DOHH2 (cell line): ENCODE results near the gene LYRM4.

Experiments used
- H3F3A ChIP-seq: fragments of 200-600 bp; sonication (generic), shearing (Covaris generic); 2 replicates; pipeline ENCODE4 v1.6.0; 2016; ENCODE audit warnings: antibody characterized with exemption, mild to moderate bottlenecking; ENCODE audit not compliant: control insufficient read depth, insufficient read depth
- H3K27ac ChIP-seq: fragments of 200-600 bp; sonication (generic); 2 replicates; pipeline ENCODE4 v1.5.1; 2014; ENCODE audit warnings: low read depth, mild to moderate bottlenecking, low read length, moderate library complexity
- H3K27me3 ChIP-seq: fragments of 200-600 bp; sonication (generic); 2 replicates; pipeline ENCODE4 v1.6.1; 2014; ENCODE audit warnings: mild to moderate bottlenecking, low read length, mixed read lengths; ENCODE audit not compliant: control insufficient read depth
- H3K36me3 ChIP-seq: fragments of 200-600 bp; sonication (generic); 2 replicates; pipeline ENCODE4 v1.6.1; 2014; ENCODE audit warnings: mild to moderate bottlenecking, low read length, moderate library complexity, mixed read lengths; ENCODE audit not compliant: control insufficient read depth
- H3K4me1 ChIP-seq: fragments of 200-600 bp; sonication (generic); 2 replicates; pipeline ENCODE4 v1.6.1; 2014; ENCODE audit warnings: mild to moderate bottlenecking, low read length, mixed read lengths; ENCODE audit not compliant: control insufficient read depth
- H3K4me2 ChIP-seq: fragments of 200-600 bp; sonication (generic); 2 replicates; pipeline ENCODE4 v1.6.0; 2014; ENCODE audit warnings: mild to moderate bottlenecking, low read length, moderate library complexity
- H3K4me3 ChIP-seq: fragments of 200-600 bp; sonication (generic); 2 replicates; pipeline ENCODE4 v1.5.1; 2014; ENCODE audit warnings: mild to moderate bottlenecking, low read length, mixed read lengths
- H3K79me2 ChIP-seq: fragments of 200-600 bp; sonication (generic); 2 replicates; pipeline ENCODE4 v1.6.1; 2014; ENCODE audit warnings: mild to moderate bottlenecking, low read length, mixed read lengths; ENCODE audit not compliant: control insufficient read depth
- H3K9me2 ChIP-seq: fragments of 200-600 bp; sonication (generic); replicated peaks from 2 replicates; pipeline ENCODE4 v1.6.1; 2014; ENCODE audit warnings: mild to moderate bottlenecking, low read length, mixed read lengths; ENCODE audit not compliant: control insufficient read depth
- H3K9me3 ChIP-seq: fragments of 200-600 bp; sonication (generic); 2 replicates; pipeline ENCODE4 v1.6.1; 2014; ENCODE audit warnings: antibody characterized with exemption, low read length, mixed read lengths; ENCODE audit not compliant: control insufficient read depth, insufficient read depth
- H4K20me1 ChIP-seq: fragments of 200-600 bp; sonication (generic); 2 replicates; pipeline ENCODE4 v1.6.0; 2014; ENCODE audit warnings: low read depth, mild to moderate bottlenecking, antibody characterized with exemption, low read length, moderate library complexity; ENCODE audit not compliant: control insufficient read depth, insufficient read depth
- EZH2phosphoT487 ChIP-seq: fragments of 200-600 bp; sonication (generic); IDR thresholded peaks from 2 replicates; pipeline ENCODE4 v1.6.1; 2017; ENCODE audit warnings: borderline replicate concordance, mild to moderate bottlenecking, antibody characterized with exemption, low read length, moderate library complexity, mixed read lengths
- TF ChIP-seq, protein P1 (sequence below): fragments of 200-600 bp; sonication (generic); IDR thresholded peaks from one replicate; pipeline ENCODE4 v1.5.1; 2014; ENCODE audit warnings: antibody characterized with exemption, mild to moderate bottlenecking, low read depth, low read length; ENCODE audit not compliant: poor library complexity, severe bottlenecking

The LYRM4 gene

GRCh38 chr6:5178806-5179205 is 81.9 kb downstream of the LYRM4 start:
- no peaks in the 10 kb centered on the region for H3K9me3 ChIP-seq
- H3K4me3 ChIP-seq, result no peak overlapping the region; the same call in 1 of the 2 replicates
- peaks cover 11% of the 10 kb centered on the region for H3F3A ChIP-seq
- H3K36me3 ChIP-seq, result no peaks in the 10 kb centered on the region
- 0 out of 2 replicates have a peak overlapping the region, but pooled peaks have one; percentile 14 for H3K27ac ChIP-seq
- no peaks in the 10 kb centered on the region for H3K79me2 ChIP-seq
- H3K27me3 ChIP-seq, result no peaks in the 10 kb centered on the region
- TF ChIP-seq, protein P1, sequence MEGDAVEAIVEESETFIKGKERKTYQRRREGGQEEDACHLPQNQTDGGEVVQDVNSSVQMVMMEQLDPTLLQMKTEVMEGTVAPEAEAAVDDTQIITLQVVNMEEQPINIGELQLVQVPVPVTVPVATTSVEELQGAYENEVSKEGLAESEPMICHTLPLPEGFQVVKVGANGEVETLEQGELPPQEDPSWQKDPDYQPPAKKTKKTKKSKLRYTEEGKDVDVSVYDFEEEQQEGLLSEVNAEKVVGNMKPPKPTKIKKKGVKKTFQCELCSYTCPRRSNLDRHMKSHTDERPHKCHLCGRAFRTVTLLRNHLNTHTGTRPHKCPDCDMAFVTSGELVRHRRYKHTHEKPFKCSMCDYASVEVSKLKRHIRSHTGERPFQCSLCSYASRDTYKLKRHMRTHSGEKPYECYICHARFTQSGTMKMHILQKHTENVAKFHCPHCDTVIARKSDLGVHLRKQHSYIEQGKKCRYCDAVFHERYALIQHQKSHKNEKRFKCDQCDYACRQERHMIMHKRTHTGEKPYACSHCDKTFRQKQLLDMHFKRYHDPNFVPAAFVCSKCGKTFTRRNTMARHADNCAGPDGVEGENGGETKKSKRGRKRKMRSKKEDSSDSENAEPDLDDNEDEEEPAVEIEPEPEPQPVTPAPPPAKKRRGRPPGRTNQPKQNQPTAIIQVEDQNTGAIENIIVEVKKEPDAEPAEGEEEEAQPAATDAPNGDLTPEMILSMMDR, result no peak
- TF ChIP-seq EZH2phosphoT487, result no peak
- peaks cover 47% of the 10 kb centered on the region for H3K4me1 ChIP-seq
- no peaks in the 10 kb centered on the region for H4K20me1 ChIP-seq
- no peaks in the 10 kb centered on the region for H3K9me2 ChIP-seq
- H3K4me2 ChIP-seq, result peak overlapping the region; percentile 33

DNA sequence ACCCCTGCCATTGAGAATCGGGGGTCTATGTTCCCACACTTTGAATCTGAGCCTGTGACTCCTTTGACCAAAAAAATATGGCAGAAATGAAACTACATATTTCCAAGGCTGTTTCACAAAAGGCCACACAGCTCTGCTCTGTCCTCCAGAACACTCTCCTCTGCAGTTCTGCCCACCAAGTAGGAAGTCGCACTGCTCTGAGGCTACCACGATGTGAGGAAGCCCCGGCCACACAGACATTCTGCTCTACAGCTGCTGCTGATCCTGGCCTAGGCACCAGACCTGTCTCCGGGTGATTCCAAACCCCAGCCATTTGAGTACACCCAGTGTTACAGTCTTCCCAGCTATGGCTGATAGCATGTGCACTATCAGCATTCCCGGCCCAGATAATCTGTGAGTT is 85.1 kb downstream of the LYRM4 start:
- H3K79me2 ChIP-seq, result no peaks in the 10 kb centered on the region
- H3K27ac ChIP-seq, result no peak overlapping the region
- no peaks in the 10 kb centered on the region for H4K20me1 ChIP-seq
- H3K4me3 ChIP-seq, result peak overlapping the region; percentile 59
- H3K4me2 ChIP-seq, result peak overlapping the region; percentile 71
- H3K27me3 ChIP-seq, result no peaks in the 10 kb centered on the region
- H3K9me3 ChIP-seq, result no peaks in the 10 kb centered on the region
- H3K9me2 ChIP-seq, result no peaks in the 10 kb centered on the region
- H3F3A ChIP-seq, result peaks cover 14% of the 10 kb centered on the region
- H3K4me1 ChIP-seq, result peaks cover 61% of the 10 kb centered on the region
- no peaks in the 10 kb centered on the region for H3K36me3 ChIP-seq
- TF ChIP-seq, protein P1, result no peak
- TF ChIP-seq EZH2phosphoT487, result no peak

GRCh38 chr6:5174756-5175549 is 85.8 kb downstream of the LYRM4 start:
- Histone ChIP-seq H3K4me3 (peak overlapping the region; percentile 59), H3K4me1 (peaks cover 61% of the 10 kb centered on the region), H3K79me2 (no peaks in the 10 kb centered on the region), H3K9me2 (no peaks in the 10 kb centered on the region), H3F3A (peaks cover 14% of the 10 kb centered on the region), H3K27me3 (no peaks in the 10 kb centered on the region), H3K4me2 (peak overlapping the region; percentile 71), H3K36me3 (no peaks in the 10 kb centered on the region), H4K20me1 (no peaks in the 10 kb centered on the region), H3K9me3 (no peaks in the 10 kb centered on the region), H3K27ac (peak overlapping the region; percentile 73)
- TF ChIP-seq, protein P1, result peak; percentile 85
- TF ChIP-seq EZH2phosphoT487, result no peak
